Progenitor cell of endocrine pancreas (in vitro differentiated cells): ENCODE data around the gene HPS1. TPM values are rescaled to one million over a fixed set of nuclear protein-coding genes. Genes with fewer than 3 reads are reported as not detected.

Experiments used
- DNase-seq: peaks from one replicate; pipeline ENCODE4 v3.0.0; 2021; ENCODE audit warnings: low spot score; ENCODE audit not compliant: unreplicated experiment
- H3K27ac Mint-ChIP-seq: 2 replicates; pipeline ENCODE4 v1.8.0; 2021; ENCODE audit warnings: mild to moderate bottlenecking, moderate library complexity, mixed read lengths
- H3K27me3 Mint-ChIP-seq: 2 replicates; pipeline ENCODE4 v1.8.0; 2021; ENCODE audit warnings: mixed read lengths
- H3K36me3 Mint-ChIP-seq: 2 replicates; pipeline ENCODE4 v1.8.0; 2022; ENCODE audit warnings: mixed read lengths; ENCODE audit not compliant: insufficient read depth
- H3K4me1 Mint-ChIP-seq: 2 replicates; pipeline ENCODE4 v1.8.0; 2021; ENCODE audit warnings: low read depth, mixed read lengths
- H3K4me3 Mint-ChIP-seq: 2 replicates; pipeline ENCODE4 v1.8.0; 2021; ENCODE audit warnings: low read depth, mild to moderate bottlenecking, moderate library complexity, mixed read lengths
- H3K9me3 Mint-ChIP-seq: 2 replicates; pipeline ENCODE4 v1.8.0; 2021; ENCODE audit warnings: low read depth, mixed read lengths
- total RNA-seq: library from RNA; stranded (reverse); gene quantifications from 2 replicates; pipeline ENCODE4 v1.2.1, GENCODE V29; 2021
- TF ChIP-seq, protein P1 (sequence below): fragments of 200-600 bp; sonication (generic); IDR thresholded peaks from one replicate; pipeline ENCODE4 v1.5.0; 2021; ENCODE audit warnings: antibody characterized with exemption, mild to moderate bottlenecking; ENCODE audit not compliant: unreplicated experiment

Gene HPS1
- total RNA-seq, 1 donor from 2014 or later: 52.1 TPM

DNA sequence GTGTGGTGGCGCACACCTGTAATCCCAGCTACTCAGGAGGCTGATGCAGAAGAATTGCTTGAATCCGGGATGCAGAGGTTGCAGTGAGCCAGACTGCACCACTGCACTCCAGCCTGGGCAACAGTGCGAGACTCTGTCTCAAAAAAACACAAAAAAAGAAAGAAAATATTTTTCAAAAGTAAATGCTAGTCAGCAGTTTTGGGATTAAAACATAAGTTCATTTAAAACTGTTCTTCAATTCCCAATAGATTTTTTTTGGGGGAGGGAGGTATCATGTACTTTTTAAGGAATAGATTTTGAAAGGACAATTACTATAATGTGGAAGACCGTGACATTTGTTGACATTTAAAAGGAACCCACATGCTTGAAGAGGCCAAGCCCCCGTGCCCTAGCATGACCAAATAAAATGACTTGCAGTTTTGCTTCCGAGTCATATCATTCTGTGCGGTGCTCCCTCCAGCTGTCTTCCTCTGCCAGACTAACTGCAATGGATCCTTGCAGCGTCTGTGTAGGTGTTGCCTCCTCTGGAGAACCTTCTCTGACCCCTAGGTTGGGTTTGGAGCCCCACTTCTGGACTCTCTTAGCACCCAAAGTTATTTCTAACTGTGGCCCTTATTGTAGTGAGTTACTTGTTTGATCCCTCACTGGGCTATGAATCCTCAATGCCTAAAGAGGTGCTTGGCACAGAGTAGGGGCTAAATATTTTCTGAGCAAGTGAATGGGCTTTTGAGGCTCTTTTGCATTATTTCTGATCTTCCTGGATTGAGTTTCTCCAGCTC, 17.4 kb upstream of the HPS1 start:
- TF ChIP-seq, protein P1, sequence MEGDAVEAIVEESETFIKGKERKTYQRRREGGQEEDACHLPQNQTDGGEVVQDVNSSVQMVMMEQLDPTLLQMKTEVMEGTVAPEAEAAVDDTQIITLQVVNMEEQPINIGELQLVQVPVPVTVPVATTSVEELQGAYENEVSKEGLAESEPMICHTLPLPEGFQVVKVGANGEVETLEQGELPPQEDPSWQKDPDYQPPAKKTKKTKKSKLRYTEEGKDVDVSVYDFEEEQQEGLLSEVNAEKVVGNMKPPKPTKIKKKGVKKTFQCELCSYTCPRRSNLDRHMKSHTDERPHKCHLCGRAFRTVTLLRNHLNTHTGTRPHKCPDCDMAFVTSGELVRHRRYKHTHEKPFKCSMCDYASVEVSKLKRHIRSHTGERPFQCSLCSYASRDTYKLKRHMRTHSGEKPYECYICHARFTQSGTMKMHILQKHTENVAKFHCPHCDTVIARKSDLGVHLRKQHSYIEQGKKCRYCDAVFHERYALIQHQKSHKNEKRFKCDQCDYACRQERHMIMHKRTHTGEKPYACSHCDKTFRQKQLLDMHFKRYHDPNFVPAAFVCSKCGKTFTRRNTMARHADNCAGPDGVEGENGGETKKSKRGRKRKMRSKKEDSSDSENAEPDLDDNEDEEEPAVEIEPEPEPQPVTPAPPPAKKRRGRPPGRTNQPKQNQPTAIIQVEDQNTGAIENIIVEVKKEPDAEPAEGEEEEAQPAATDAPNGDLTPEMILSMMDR: no peak
- Mint-ChIP-seq H3K9me3 (no peaks in the 10 kb centered on the region), H3K27me3 (peaks cover 30% of the 10 kb centered on the region), H3K4me1 (peaks cover 14% of the 10 kb centered on the region), H3K4me3 (no peak overlapping the region), H3K27ac (no peak overlapping the region), H3K36me3 (no peaks in the 10 kb centered on the region)
- no peak for DNase-seq

DNA sequence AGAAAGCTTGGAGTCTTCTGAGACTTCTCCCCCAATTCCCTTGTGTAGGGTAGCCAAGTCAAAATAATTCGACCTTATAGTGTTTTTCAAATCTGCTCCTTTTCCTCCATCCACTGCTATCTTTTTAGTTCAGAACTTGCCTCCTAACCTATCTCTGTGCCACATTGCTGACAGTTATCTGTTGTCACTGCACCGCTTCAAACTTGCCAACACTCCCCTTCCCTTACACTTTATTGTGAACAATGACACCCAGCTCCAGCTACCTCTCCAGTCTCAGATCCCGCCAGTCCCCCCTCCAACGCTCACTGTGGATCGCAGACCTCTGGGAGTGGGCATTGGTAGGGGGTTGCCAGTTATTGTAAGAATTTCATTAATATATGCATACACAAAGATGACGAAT, 16.3 kb upstream of the HPS1 start:
- Mint-ChIP-seq H3K36me3 (no peaks in the 10 kb centered on the region), H3K27ac (peak overlapping the region; percentile 36), H3K9me3 (no peaks in the 10 kb centered on the region), H3K4me1 (peaks cover 14% of the 10 kb centered on the region), H3K27me3 (peaks cover 28% of the 10 kb centered on the region), H3K4me3 (no peak overlapping the region)
- TF ChIP-seq, protein P1: no peak
- no peak for DNase-seq

DNA sequence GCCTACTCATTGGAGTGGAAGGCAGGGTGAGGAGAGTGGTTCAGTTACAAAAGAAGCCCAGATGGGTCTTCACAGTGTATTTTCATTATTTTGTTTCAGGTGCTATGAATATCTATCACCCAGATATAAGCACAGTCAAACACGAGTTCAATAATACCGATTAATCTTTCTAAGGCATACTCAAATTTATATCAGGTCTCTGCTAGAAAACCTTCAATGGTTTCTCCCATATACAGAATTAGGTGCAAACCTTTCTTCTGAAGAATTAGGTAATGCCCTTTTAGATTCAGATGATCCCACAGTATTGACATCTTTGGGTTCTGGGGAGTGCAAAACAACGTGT, 14.7 kb upstream of the HPS1 start:
- H3K4me3 Mint-ChIP-seq: no peak overlapping the region
- TF ChIP-seq, protein P1: no peak

DNA sequence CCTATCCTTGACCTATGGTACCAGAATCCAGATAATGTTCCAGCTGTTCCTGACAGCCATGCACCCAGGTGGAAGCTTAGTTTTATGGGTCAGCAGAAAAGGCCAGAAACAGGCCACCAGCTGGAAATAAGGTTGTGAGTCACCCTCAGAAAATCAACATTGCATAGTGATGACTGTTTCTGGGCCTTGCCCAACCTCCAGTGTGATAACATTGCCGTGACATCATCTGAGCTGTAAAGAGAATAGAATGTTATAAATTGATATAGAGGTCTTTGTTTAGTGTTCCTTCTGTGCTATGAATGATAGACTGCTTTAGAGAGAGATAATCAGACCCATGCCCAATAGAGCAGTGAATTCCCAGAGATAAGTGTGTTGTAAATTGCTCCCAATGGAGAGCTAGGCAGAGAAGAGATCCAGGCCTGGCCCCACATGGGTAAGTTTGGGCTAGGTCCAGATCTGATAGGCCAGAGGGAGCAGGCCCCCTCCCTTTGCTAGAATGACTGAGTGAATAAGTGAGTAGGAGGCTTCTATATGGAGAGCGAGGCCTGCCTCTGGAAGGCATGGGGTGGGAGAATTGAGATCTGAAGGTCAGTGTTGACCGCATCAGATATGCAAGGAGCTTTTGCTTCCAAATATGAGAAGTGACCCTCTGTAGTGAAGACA, 14.2 kb upstream of the HPS1 start:
- no peaks in the 10 kb centered on the region for H3K36me3 Mint-ChIP-seq
- TF ChIP-seq, protein P1: no peak
- H3K4me3 Mint-ChIP-seq: no peak overlapping the region
- peaks cover 35% of the 10 kb centered on the region for H3K27me3 Mint-ChIP-seq
- no peak for DNase-seq
- H3K4me1 Mint-ChIP-seq: peaks cover 11% of the 10 kb centered on the region
- peak overlapping the region; percentile 95 for H3K27ac Mint-ChIP-seq
- H3K9me3 Mint-ChIP-seq: no peaks in the 10 kb centered on the region

More for the DNA sequence above, 14.7 kb upstream of the HPS1 start:
- peaks cover 11% of the 10 kb centered on the region for H3K4me1 Mint-ChIP-seq
- H3K36me3 Mint-ChIP-seq: no peaks in the 10 kb centered on the region
- peak overlapping the region; percentile 95 for H3K27ac Mint-ChIP-seq
- DNase-seq: no peak
- no peaks in the 10 kb centered on the region for H3K9me3 Mint-ChIP-seq
- peaks cover 37% of the 10 kb centered on the region for H3K27me3 Mint-ChIP-seq

DNA sequence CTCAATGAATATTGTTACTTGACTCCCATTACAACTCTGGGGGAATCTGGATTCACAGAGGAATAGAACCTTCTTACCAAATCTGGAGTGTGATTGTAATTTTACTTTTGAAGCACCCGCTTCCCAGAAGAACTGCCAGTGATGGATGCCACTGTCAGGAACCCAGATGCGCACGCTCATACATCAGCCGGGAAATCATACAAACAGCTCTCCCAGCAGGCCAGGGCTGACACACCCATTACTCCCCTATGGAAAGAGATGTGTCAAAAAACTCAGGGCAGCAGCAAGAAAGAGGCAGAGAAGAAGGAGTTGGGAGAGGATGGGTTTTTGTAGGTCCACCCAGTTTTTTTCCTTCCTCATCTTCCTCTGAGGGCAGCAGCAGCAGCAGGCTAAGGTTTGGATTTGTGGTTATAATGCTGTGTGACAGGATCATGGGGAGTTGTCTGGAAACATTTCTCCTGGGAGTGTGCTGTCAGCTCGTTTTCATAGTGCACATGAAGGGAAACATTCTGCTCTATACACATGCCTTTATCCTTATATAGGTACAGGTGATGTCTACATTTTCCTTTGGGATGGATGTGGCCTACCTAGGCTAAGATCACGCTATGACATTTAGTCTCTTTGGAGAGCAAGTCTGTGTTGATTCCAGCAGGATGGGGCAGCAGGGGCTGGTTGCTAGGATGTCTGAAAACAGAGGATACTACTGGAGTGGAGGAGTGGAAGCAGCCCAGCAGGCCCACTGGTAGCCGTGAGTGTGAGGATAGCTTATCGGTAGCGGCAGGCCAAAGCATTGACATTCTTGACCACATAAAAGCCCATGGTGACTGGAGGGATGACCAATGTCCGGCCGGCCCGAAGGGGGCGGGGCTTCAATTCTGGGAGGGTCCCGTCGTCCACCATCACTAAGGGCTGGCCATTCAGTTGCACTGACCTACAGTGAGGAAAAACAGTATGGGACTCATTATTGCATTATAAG, 12.4 kb upstream of the HPS1 start:
- TF ChIP-seq, protein P1: no peak
- H3K4me3 Mint-ChIP-seq: no peak overlapping the region
- peaks cover 9% of the 10 kb centered on the region for H3K4me1 Mint-ChIP-seq
- no peak for DNase-seq
- no peak overlapping the region for H3K27ac Mint-ChIP-seq
- H3K9me3 Mint-ChIP-seq: no peaks in the 10 kb centered on the region
- H3K27me3 Mint-ChIP-seq: peaks cover 32% of the 10 kb centered on the region
- H3K36me3 Mint-ChIP-seq: no peaks in the 10 kb centered on the region
